Activated T-cell treated with anti-CD3 and anti-CD28 coated beads, Interleukin-2, amount 50 U/mL, for 24 hours (primary cell): ENCODE results near the gene DNAH17.

Experiments
- DNase-seq: peaks from one replicate; pipeline ENCODE4 v3.0.0-alpha.2; 2020
- H3K27ac Mint-ChIP-seq: 2 replicates; pipeline ENCODE4 v1.8.0; 2020; ENCODE audit warnings: mild to moderate bottlenecking, mixed read lengths
- H3K27me3 Mint-ChIP-seq: 2 replicates; pipeline ENCODE4 v1.8.0; 2020; ENCODE audit warnings: mixed read lengths
- H3K36me3 Mint-ChIP-seq: 2 replicates; pipeline ENCODE4 v1.8.0; 2020; ENCODE audit warnings: low read depth, mixed read lengths
- H3K4me1 Mint-ChIP-seq: 2 replicates; pipeline ENCODE4 v1.8.0; 2020; ENCODE audit warnings: low read depth, mixed read lengths
- H3K4me3 Mint-ChIP-seq: 2 replicates; pipeline ENCODE4 v1.8.0; 2020; ENCODE audit warnings: mild to moderate bottlenecking, moderate library complexity, mixed read lengths
- H3K9me3 Mint-ChIP-seq: 2 replicates; pipeline ENCODE4 v1.8.0; 2020; ENCODE audit warnings: mixed read lengths

The DNAH17 gene

DNA sequence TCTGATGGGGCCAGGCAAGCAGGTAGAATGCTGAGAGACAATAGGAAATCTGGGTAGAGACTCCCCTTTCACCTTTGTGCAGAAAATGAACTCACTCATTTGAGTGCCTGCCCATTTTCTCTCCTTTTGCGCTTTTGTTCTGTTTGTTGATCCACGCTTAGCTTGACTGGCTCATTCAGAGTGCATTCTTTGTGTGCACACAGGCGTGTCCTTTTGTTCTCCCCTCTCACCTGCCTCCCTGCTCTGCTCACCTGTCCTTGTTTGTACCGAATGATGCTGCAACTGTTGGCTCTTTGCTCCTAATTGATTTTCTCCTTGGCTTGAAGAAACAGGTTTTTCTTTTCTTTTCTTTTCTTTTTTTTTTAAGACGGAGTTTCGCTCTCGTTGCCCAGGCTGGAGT, 183.0 kb downstream of the DNAH17 start:
- Mint-ChIP-seq H3K9me3 (no peaks in the 10 kb centered on the region), H3K27ac (no peak overlapping the region), H3K4me1 (peaks cover 49% of the 10 kb centered on the region), H3K27me3 (no peaks in the 10 kb centered on the region), H3K4me3 (no peak overlapping the region), H3K36me3 (peaks cover 97% of the 10 kb centered on the region)
- no peak for DNase-seq

GRCh38 chr17:78393575-78393974, 183.6 kb downstream of the DNAH17 start:
- Mint-ChIP-seq H3K4me3 (no peak overlapping the region), H3K4me1 (peaks cover 55% of the 10 kb centered on the region), H3K36me3 (peaks cover 96% of the 10 kb centered on the region), H3K9me3 (no peaks in the 10 kb centered on the region), H3K27me3 (no peaks in the 10 kb centered on the region), H3K27ac (peak overlapping the region; percentile 38)
- DNase-seq, result no peak

- no peak overlapping the region for H3K4me3 Mint-ChIP-seq
- peaks cover 65% of the 10 kb centered on the region for H3K4me1 Mint-ChIP-seq
- H3K9me3 Mint-ChIP-seq, result no peaks in the 10 kb centered on the region
- H3K27ac Mint-ChIP-seq, result peak overlapping the region; percentile 100
- DNase-seq, result no peak
- H3K36me3 Mint-ChIP-seq, result peaks cover 95% of the 10 kb centered on the region
- H3K27me3 Mint-ChIP-seq, result no peaks in the 10 kb centered on the region
These were observed 184.9 kb downstream of the DNAH17 start for GRCh38 chr17:78392295-78392694.

GRCh38 chr17:78391843-78392242, 185.4 kb downstream of the DNAH17 start:
- no peaks in the 10 kb centered on the region for H3K27me3 Mint-ChIP-seq
- DNase-seq, result no peak
- H3K4me3 Mint-ChIP-seq, result no peak overlapping the region
- peak overlapping the region; percentile 100 for H3K27ac Mint-ChIP-seq
- H3K9me3 Mint-ChIP-seq, result no peaks in the 10 kb centered on the region
- H3K36me3 Mint-ChIP-seq, result peaks cover 93% of the 10 kb centered on the region
- H3K4me1 Mint-ChIP-seq, result peaks cover 70% of the 10 kb centered on the region

GRCh38 chr17:78391051-78391431, 186.2 kb downstream of the DNAH17 start:
- no peaks in the 10 kb centered on the region for H3K27me3 Mint-ChIP-seq
- no peak overlapping the region for H3K4me3 Mint-ChIP-seq
- H3K36me3 Mint-ChIP-seq, result peaks cover 91% of the 10 kb centered on the region
- no peaks in the 10 kb centered on the region for H3K9me3 Mint-ChIP-seq
- H3K4me1 Mint-ChIP-seq, result peaks cover 78% of the 10 kb centered on the region
- DNase-seq, result no peak
- peak overlapping the region; percentile 100 for H3K27ac Mint-ChIP-seq

GRCh38 chr17:78390241-78391050, 186.8 kb downstream of the DNAH17 start:
- Mint-ChIP-seq H3K27ac (peak overlapping the region; percentile 100), H3K9me3 (no peaks in the 10 kb centered on the region), H3K4me3 (no peak overlapping the region), H3K4me1 (peaks cover 83% of the 10 kb centered on the region), H3K27me3 (no peaks in the 10 kb centered on the region), H3K36me3 (peaks cover 91% of the 10 kb centered on the region)
- no peak for DNase-seq

DNA sequence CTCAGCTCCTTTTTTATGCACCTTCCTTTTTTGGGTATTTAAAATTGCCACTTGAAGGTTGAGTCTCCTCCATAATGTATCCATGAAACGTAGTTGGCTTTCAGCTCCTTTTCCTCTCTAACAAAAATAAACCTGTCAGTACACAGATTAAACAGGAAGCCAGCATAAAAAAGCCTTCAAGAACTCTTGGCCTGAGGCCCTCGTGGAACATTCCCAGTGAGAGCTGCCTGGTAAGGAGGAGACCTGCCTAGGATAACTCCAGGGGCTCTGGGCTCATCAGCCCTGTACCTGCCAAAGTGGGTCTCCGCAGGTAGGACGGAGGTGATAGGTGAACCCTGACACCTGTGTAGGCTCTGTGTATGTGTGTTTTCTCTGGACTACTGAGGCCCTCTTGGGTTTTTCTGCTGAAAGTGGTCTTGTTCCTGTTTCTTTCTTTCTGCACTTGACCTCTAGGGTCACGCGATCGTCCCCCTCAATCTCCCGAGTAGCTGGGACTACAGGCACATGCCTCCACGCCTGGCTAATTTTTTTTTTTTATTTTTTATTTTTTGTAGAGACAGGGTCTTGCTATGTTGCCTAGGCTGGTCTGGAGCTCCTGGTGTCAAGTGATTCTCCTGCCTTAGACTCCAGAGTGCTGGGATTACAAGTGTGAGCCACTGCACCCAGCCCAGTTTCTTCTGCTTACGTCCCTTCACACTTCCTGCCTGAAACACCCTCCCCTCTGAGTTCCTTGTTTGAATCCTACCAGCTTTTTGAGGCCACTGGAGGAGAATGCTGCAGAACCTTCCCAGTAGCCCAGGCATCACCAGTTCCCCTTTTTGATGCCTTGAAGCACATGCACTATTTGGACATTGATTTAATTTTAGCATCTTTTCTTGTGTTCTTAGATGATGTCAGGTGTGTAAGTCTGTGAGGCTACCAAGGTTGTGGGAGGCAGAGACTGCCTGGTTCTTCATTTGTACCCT, 188.9 kb downstream of the DNAH17 start:
- H3K4me1 Mint-ChIP-seq, result peaks cover 92% of the 10 kb centered on the region
- no peaks in the 10 kb centered on the region for H3K9me3 Mint-ChIP-seq
- H3K27ac Mint-ChIP-seq, result peak overlapping the region; percentile 100
- H3K36me3 Mint-ChIP-seq, result peaks cover 92% of the 10 kb centered on the region
- H3K4me3 Mint-ChIP-seq, result peak overlapping the region; percentile 56
- no peak for DNase-seq
- no peaks in the 10 kb centered on the region for H3K27me3 Mint-ChIP-seq

- peak overlapping the region; percentile 98 for H3K4me3 Mint-ChIP-seq
- H3K36me3 Mint-ChIP-seq, result peaks cover 88% of the 10 kb centered on the region
- peak overlapping the region; percentile 100 for H3K27ac Mint-ChIP-seq
- no peaks in the 10 kb centered on the region for H3K9me3 Mint-ChIP-seq
- peak; percentile 52 for DNase-seq
- peaks cover 95% of the 10 kb centered on the region for H3K4me1 Mint-ChIP-seq
- H3K27me3 Mint-ChIP-seq, result no peaks in the 10 kb centered on the region
These were observed 192.6 kb downstream of the DNAH17 start for GRCh38 chr17:78384479-78385175.

DNA sequence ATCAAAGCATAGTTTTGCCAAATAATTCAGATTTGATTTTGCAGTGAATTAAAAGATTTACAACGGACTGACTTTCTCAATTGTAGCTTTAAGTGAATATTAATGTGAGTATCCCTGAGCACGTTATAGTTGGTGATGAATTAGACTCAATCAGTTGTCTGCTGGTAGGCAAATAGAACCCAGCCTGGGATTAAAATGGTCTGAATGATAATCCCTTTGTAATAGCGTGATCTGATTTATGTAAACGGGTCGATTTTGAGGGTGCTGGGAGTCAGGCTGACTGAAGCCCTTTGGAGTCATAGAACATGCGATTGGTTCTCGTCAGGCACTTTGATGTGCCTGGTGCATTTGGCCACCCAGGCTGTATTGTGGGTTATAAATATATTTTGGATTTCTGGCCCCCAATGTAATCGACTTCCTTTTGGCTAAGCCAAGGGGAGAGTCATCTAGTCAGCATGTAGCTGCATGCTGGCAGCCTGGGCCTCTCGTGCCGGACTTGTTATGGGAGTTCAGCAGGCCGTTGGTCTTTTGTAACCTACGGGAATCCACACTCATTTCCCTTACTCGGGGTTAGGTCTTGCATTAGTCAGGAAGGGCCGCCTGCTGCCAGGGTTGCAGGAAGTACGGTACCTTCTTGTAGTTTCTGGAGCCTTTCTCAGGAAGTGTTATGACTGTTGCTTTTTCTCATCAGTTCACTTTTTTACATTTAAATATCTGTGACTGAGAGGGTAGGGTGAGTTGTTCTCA, 193.3 kb downstream of the DNAH17 start:
- H3K4me1 Mint-ChIP-seq, result peaks cover 94% of the 10 kb centered on the region
- peak overlapping the region; percentile 98 for H3K4me3 Mint-ChIP-seq
- no peaks in the 10 kb centered on the region for H3K9me3 Mint-ChIP-seq
- no peaks in the 10 kb centered on the region for H3K27me3 Mint-ChIP-seq
- DNase-seq, result peak; percentile 75
- H3K36me3 Mint-ChIP-seq, result peaks cover 88% of the 10 kb centered on the region
- peak overlapping the region; percentile 100 for H3K27ac Mint-ChIP-seq

DNA sequence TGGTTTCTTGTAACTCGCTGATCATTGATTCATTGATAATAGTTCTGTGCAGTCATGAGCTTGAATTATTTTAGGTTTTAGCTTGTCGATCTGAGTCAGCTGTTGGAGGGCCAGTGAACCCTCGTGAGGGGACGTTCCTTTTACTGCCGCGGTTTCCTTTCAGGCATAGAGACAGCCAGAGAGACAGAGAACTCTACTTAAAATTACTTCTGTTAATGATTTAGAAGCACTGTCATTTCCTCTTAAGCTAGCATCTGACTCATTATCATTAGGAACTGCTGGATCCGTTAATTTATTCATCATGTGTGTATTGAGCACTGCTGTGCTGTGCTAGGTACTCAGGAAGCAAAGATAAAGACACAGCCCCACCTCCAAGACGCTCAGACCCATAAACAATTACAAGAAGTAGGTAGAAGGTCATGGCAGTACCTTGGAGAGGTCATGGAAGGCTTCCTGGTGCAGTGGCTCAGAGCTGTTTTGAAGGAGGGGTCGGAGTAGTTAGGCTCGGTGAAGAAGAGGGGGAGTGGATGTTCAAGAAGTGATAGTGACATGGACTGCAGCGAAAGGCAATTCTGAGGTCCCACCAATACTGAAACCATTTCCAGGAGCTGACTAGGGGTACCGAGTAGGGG, 195.5 kb downstream of the DNAH17 start:
- DNase-seq, result peak; percentile 57
- Mint-ChIP-seq H3K4me3 (peak overlapping the region; percentile 98), H3K27me3 (no peaks in the 10 kb centered on the region), H3K9me3 (no peaks in the 10 kb centered on the region), H3K27ac (peak overlapping the region; percentile 100), H3K4me1 (peaks cover 85% of the 10 kb centered on the region), H3K36me3 (peaks cover 71% of the 10 kb centered on the region)

DNA sequence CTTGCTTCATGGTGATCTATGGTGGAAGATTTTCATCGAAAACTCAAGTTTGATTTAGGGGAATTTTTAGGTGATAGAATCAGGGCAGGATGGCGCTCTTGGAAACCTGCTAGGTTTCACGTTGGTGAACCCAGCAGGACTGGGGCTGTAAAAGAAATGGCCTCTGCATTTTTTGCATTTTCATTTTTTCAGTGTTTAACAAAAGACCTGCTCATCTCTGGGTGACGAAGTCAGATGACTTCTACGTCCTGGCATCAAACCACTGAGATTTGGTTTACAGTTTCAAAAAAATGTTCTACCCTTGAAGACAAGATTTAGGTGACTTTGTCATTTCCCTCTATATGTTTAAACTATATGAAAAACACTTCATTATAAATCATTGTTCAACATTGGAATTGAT, 196.8 kb downstream of the DNAH17 start:
- DNase-seq, result no peak
- Mint-ChIP-seq H3K36me3 (peaks cover 59% of the 10 kb centered on the region), H3K27ac (peak overlapping the region; percentile 100), H3K4me1 (peaks cover 84% of the 10 kb centered on the region), H3K27me3 (no peaks in the 10 kb centered on the region), H3K4me3 (peak overlapping the region; percentile 98), H3K9me3 (no peaks in the 10 kb centered on the region)

GRCh38 chr17:78379131-78379491, 198.1 kb downstream of the DNAH17 start:
- H3K27ac Mint-ChIP-seq, result peak overlapping the region; percentile 100
- H3K27me3 Mint-ChIP-seq, result no peaks in the 10 kb centered on the region
- DNase-seq, result no peak
- H3K4me3 Mint-ChIP-seq, result peak overlapping the region; percentile 98
- H3K36me3 Mint-ChIP-seq, result peaks cover 47% of the 10 kb centered on the region
- H3K4me1 Mint-ChIP-seq, result peaks cover 76% of the 10 kb centered on the region
- no peaks in the 10 kb centered on the region for H3K9me3 Mint-ChIP-seq

DNA sequence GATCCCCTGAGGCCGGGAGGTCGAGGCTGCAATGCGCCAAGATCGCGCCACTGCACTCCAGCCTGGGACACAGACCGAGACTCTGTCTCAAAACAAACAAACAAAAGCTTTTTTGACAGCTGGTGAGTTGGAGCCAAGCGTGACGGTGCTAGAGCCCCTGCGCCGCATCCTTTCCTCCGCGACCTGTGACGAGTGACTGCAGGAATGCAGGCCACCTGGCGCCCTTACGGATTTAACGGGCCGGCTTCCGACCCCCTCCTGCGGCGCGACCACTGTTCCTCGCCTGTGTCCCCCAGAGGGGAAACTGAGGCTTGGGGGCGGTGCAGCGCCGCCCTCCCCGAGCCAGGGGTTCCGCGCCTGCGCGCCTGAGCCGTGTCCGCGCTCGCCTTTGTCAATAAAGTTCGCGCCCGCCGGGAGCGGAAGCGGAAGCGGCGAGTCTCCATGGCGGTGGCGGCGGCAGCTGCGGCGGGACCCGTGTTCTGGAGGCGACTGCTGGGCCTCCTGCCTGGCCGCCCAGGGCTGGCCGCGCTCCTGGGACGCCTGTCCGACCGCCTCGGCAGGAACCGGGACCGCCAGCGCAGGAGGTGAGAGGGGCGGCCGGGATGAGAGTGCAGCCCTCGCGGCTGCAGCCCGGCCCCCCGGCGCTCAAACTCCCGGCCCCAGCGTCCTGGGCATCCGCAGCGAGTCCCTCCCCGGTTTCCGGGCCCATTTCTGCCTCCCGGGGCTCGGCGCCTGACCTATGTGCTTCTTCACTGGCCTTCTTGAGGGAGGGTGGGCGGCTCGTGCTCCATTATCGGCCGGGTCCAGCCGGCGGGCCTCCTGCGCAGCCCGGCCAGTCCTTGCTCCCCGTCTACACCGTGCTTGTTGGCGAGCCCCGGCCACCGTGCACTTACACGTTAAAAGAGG, 198.7 kb downstream of the DNAH17 start, which contains the start of gene PGS1:
PGS1 (plus strand) TSS at position 425 of the 906 bp plus-strand sequence; CDS start at position 442, 17 bp downstream.
- Mint-ChIP-seq H3K36me3 (peaks cover 41% of the 10 kb centered on the region), H3K27ac (peak within 1 kb of the TSS; percentile 100)
- DNase-seq, result peak; percentile 91

More for the DNA sequence above, 198.7 kb downstream of the DNAH17 start, which contains the start of gene PGS1:
- Mint-ChIP-seq H3K9me3 (no peaks in the 10 kb centered on the region), H3K4me3 (peak within 1 kb of the TSS; percentile 98), H3K4me1 (peaks cover 70% of the 10 kb centered on the region), H3K27me3 (no peaks in the 10 kb centered on the region)
